Gastroesophageal sphincter (tissue), 3 donors: ENCODE measurements around the gene BCDIN3D.

ENCODE experiments used
- EP300 ChIP-seq: sonication (generic); formaldehyde crosslinking; IDR thresholded peaks from one replicate; pipeline ENCODE4 v1.6.1; 2017; ENCODE audit warnings: antibody characterized with exemption, mild to moderate bottlenecking
- POLR2A ChIP-seq, 2 donors: fragments of 450-650 bp; IDR thresholded peaks; one replicate each; pipeline ENCODE4 v1.6.1; 2017; ENCODE audit warnings: antibody characterized with exemption in 2 of 2, mild to moderate bottlenecking in 2 of 2, moderate library complexity in 1 of 2
- POLR2AphosphoS5 ChIP-seq: sonication (generic); formaldehyde crosslinking; IDR thresholded peaks from one replicate; pipeline ENCODE4 v1.6.1; 2017; ENCODE audit warnings: antibody characterized with exemption
- TF ChIP-seq, protein P1 (sequence below), 4 experiments: fragments of 200-600 bp in 2 of 4; fragments of 450-650 bp in 2 of 4; sonication (generic) in 1 of 4; IDR thresholded peaks; one replicate each; pipeline ENCODE4 v1.5.1; 2017 to 2019; ENCODE audit warnings: antibody characterized with exemption in 4 of 4, mild to moderate bottlenecking in 2 of 4, moderate library complexity in 2 of 4

- TF ChIP-seq, protein P1, sequence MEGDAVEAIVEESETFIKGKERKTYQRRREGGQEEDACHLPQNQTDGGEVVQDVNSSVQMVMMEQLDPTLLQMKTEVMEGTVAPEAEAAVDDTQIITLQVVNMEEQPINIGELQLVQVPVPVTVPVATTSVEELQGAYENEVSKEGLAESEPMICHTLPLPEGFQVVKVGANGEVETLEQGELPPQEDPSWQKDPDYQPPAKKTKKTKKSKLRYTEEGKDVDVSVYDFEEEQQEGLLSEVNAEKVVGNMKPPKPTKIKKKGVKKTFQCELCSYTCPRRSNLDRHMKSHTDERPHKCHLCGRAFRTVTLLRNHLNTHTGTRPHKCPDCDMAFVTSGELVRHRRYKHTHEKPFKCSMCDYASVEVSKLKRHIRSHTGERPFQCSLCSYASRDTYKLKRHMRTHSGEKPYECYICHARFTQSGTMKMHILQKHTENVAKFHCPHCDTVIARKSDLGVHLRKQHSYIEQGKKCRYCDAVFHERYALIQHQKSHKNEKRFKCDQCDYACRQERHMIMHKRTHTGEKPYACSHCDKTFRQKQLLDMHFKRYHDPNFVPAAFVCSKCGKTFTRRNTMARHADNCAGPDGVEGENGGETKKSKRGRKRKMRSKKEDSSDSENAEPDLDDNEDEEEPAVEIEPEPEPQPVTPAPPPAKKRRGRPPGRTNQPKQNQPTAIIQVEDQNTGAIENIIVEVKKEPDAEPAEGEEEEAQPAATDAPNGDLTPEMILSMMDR (IDR thresholded peaks at IDR 0.05) = peak in 1 of 4 experiments; percentile 15
- peak in 1 of 2 donors; percentile 63 for TF ChIP-seq POLR2A (IDR thresholded peaks at IDR 0.05)
- TF ChIP-seq POLR2AphosphoS5 = peak; percentile 73
- TF ChIP-seq EP300 = no peak
Measured at GRCh38 chr12:49828133-49829091, 14.5 kb downstream of the BCDIN3D start, which contains the start of gene NCKAP5L.
